Measurements from ENCODE around the gene SLC5A8. TPM values are rescaled to one million over a fixed set of nuclear protein-coding genes. Genes with fewer than 3 reads are reported as not detected.
A peak's percentile ranks its signal among the peaks of the same experiment; 100 is the strongest.

The SLC5A8 gene
- total and polyA plus RNA-seq, 10 donors, result 0.02 TPM; not detected in 8

- no peak for DNase-seq
- intact Hi-C loops (cut with DNase I; ENCODE audit: low total_unique reads), result no loop called here
- TF ChIP-seq POLR2AphosphoS5 (IDR thresholded peaks at IDR 0.05), result no peak
- TF ChIP-seq CTCF (IDR thresholded peaks at IDR 0.05 in 8 of 11, conservative IDR thresholded peaks at IDR 0.05 in 3 of 11), result no peak
- no peak for TF ChIP-seq POLR2A (IDR thresholded peaks at IDR 0.05)
- H3K27ac ChIP-seq, result no peak overlapping the region
- H3K4me1 ChIP-seq, result no peaks in the 10 kb centered on the region
- no peak overlapping the region for H3K4me3 ChIP-seq
- WGBS, 5 donors, result 77 to 89% (median 80%) methylated on average over 2 of the region's 2 CpGs
- no peaks in the 10 kb centered on the region for H3K36me3 ChIP-seq
- peaks cover 0 to 36% (median 4%) of the 10 kb centered on the region in 7 donors for H3K27me3 ChIP-seq (replicated peaks in 1 of 7)
- peaks cover 0 to 11% (median 4%) of the 10 kb centered on the region in 8 donors for H3K9me3 ChIP-seq
Measured at GRCh38 chr12:101235686-101236085, 25.6 kb upstream of the SLC5A8 start.

- H3K27me3 ChIP-seq (replicated peaks in 1 of 7), result peaks cover 0 to 21% (median 0%) of the 10 kb centered on the region in 7 donors
- H3K4me1 ChIP-seq, result peaks cover 0 to 4% (median 0%) of the 10 kb centered on the region in 6 donors
- no peaks in the 10 kb centered on the region for H3K9me3 ChIP-seq
- no peak overlapping the region for H3K27ac ChIP-seq
- H3K4me3 ChIP-seq, result no peak overlapping the region
- no peak for TF ChIP-seq CTCF (IDR thresholded peaks at IDR 0.05 in 8 of 11, conservative IDR thresholded peaks at IDR 0.05 in 3 of 11)
- TF ChIP-seq POLR2A (IDR thresholded peaks at IDR 0.05), result no peak
- no peak for TF ChIP-seq POLR2AphosphoS5 (IDR thresholded peaks at IDR 0.05)
- no peak for DNase-seq
- 44 to 55% (median 48%) methylated on average over 4 of the region's 4 CpGs for WGBS, 5 donors
- intact Hi-C loops (cut with DNase I; ENCODE audit: low total_unique reads), result no loop called here
- no peaks in the 10 kb centered on the region for H3K36me3 ChIP-seq
Measured at GRCh38 chr12:101231636-101232035, 21.6 kb upstream of the SLC5A8 start.

GRCh38 chr12:101230547-101230946 is 20.5 kb upstream of the SLC5A8 start:
- Histone ChIP-seq H3K9me3 (no peaks in the 10 kb centered on the region), H3K27me3 (replicated peaks in 1 of 7) (peaks cover 0 to 27% (median 0%) of the 10 kb centered on the region in 7 donors), H3K27ac (peak overlapping the region in 4 of 8 donors; percentile 5 to 40 (median 21)), H3K4me3 (no peak overlapping the region), H3K36me3 (no peaks in the 10 kb centered on the region), H3K4me1 (peaks cover 0 to 4% (median 0%) of the 10 kb centered on the region in 6 donors)
- WGBS, 5 donors, result 44 to 67% (median 60%) methylated on average over 5 of the region's 5 CpGs
- TF ChIP-seq POLR2A (IDR thresholded peaks at IDR 0.05), result no peak
- no peak for TF ChIP-seq POLR2AphosphoS5 (IDR thresholded peaks at IDR 0.05)
- TF ChIP-seq CTCF (IDR thresholded peaks at IDR 0.05 in 8 of 11, conservative IDR thresholded peaks at IDR 0.05 in 3 of 11), result no peak
- peak; percentile 71 for DNase-seq
- intact Hi-C loops (cut with DNase I; ENCODE audit: low total_unique reads), result no loop called here

GRCh38 chr12:101229841-101230241 is 19.8 kb upstream of the SLC5A8 start:
- peak overlapping the region in 4 of 8 donors; percentile 5 to 40 (median 21) for H3K27ac ChIP-seq
- H3K4me1 ChIP-seq, result peaks cover 0 to 4% (median 0%) of the 10 kb centered on the region in 6 donors
- no peaks in the 10 kb centered on the region for H3K9me3 ChIP-seq
- H3K4me3 ChIP-seq, result no peak overlapping the region
- TF ChIP-seq CTCF (IDR thresholded peaks at IDR 0.05 in 8 of 11, conservative IDR thresholded peaks at IDR 0.05 in 3 of 11) (no peak), POLR2A (IDR thresholded peaks at IDR 0.05) (no peak), POLR2AphosphoS5 (IDR thresholded peaks at IDR 0.05) (no peak)
- DNase-seq, result no peak
- intact Hi-C loops (cut with DNase I; ENCODE audit: low total_unique reads), result no loop called here
- H3K36me3 ChIP-seq, result no peaks in the 10 kb centered on the region
- 65 to 79% (median 72%) methylated on average over 7 of the region's 7 CpGs for WGBS, 5 donors
- H3K27me3 ChIP-seq (replicated peaks in 1 of 7), result peaks cover 0 to 27% (median 0%) of the 10 kb centered on the region in 7 donors
